Glomerular visceral epithelial cell (primary cell): ENCODE data around the gene UPF3A.
"Not testable (repeated sequence)": the region's sequence is repeated elsewhere in the genome, so short reads cannot be mapped to it uniquely, and the experiment has no call there.

Experiments
- DNase-seq: peaks from one replicate; pipeline ENCODE4 v3.0.0-alpha.2; 2016; ENCODE audit errors: extremely low spot score

UPF3A gene

DNA sequence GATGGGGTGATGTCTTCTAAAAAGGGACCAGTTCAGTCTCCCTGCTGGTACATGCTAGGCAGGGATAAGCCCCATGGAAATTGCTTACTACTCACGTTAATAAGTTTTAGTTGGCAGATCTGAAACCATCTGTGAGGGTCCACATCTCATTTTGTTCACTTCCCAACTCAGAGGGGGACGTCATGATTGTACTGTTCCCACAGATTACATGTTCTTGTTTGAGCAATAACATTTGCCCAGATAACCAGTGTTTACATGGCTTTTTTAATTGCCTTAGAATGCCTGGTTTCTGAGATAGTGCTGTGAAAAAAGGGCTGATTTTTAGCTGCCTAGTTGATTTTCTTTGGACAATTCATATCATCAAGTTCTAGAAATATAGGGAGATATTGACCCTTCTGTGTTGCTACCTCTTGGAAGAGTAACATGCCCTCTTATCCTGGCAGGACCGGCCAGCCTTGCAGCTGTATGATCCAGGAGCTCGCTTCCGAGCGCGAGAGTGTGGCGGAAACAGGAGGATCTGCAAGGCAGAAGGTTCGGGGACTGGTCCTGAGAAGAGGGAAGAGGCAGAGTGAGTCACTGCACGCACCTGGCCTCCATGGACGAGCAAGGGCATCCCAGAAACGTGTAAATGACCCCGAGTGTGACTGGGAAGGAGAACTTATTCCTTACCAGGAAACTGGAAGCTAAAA lies 23.1 kb downstream of the UPF3A start:
- DNase-seq = no peak

GRCh38 chr13:114309086-114309485 lies 27.7 kb downstream of the UPF3A start:
- no peak for DNase-seq

- DNase-seq = no peak
Observed at GRCh38 chr13:114309806-114310410, 28.5 kb downstream of the UPF3A start.

- DNase-seq = no peak
Observed at GRCh38 chr13:114310956-114311355, 29.6 kb downstream of the UPF3A start.

DNA sequence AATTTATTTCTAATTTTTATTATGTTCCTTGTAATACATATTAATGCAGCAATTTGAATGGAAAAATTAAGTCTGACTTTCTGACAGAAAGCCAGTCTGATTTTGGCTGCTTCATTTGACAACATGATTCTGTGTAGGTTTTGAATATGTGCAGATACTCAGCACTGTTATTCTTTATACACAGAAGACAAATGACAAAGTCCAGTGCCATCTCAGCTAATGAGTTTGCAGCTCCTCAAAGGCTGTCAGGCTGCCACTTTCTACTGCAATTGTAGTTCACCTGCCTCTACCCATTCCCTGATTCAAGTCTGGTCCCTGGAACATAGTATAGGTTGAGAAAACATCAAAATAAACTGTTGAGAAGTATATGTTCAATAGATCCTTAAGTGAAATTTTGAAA lies 30.0 kb downstream of the UPF3A start:
- no peak for DNase-seq

DNA sequence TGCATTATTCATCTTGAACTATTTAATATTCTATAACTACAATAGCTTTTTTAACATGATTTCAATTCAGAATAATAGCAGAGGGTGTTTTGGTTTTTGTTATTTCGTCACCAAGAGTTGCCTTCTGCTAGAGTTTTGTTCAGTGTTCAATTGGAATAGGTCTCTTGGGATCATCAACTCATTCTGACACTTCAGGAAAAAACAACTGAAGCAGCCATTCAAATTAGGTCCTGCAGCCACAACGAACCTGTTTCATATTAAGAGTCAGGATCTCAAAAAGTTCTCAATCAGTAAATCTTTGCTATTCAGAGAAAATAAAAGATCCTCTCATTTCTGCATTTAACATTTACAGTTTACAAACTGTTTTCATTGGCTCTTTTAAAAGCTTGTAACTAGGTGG lies 30.5 kb downstream of the UPF3A start:
- DNase-seq = no peak

DNA sequence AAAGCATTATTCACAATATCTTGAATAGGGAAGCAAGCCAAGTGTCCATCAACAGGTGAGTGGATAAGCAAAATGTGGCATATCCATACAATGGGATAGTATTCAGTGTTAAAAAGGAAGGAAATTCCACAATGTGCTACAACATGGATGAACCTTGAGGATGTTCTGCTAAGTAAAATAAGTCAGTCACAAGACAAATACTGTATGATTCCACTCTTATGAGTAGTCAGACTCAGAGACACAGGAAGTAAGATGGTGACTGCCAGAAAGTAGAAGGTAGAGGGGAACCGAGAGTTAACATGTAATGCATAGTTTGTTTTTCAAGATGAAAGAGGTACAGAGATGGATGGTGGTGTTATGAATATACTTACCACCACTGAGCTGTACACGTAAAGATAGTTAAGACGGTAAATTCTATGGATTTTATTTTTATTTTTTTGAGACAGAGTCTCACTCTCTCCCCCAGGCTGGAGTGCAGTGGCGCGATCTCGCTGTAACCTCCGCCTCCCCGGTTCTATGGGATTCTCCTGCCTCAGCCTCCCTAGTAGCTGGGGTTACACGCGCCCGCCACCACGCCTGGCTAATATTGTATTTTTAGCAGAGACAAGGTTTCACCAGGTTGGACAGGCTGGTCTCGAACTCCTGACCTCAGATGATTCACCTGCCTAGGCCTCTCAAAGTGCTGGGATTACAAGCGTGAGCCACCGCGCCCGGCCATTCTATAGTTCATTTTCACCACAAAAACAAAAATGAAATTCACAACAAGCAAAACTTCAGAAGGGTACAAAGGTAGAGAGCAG lies 31.9 kb downstream of the UPF3A start:
- no peak for DNase-seq

- peak; percentile 97 for DNase-seq
Observed at GRCh38 chr13:114314074-114314912, 32.9 kb downstream of the UPF3A start, which contains the start of gene CHAMP1. CHAMP1 (plus strand) TSS chr13:114314503; CDS start chr13:114323843, 9,340 bp downstream.

DNA sequence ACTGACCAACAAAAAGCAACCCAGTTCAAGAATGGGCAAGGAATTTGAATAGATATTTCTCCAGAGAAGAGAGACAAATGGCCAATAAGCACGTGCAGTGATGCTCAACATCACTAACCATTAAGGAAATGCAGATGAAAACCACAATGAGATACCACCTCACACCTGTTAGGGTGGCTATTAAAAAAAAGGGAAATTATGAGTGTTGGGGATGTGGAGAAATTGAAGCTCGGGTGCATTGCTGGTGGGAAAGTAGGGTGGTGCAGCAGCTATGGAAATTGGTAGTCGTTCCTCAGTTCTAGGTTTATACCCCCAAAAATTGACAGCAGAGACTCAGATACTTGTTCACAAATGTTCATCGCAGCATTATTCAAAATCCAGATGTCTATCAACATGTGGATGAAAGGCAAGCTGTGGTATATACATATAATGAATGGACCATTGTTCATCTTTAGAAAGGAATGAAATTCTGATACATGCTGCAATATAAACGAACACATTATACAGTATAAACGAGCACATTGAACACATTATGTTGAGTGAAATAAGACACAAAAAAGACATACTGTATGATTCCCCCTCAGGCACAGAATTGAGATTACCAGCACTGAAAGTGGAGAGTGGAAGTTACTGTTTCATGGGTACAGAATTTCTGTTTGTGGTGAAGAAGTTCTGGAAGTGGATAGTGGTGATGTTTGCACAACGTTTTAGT lies 33.8 kb downstream of the UPF3A start:
- DNase-seq = no peak

DNA sequence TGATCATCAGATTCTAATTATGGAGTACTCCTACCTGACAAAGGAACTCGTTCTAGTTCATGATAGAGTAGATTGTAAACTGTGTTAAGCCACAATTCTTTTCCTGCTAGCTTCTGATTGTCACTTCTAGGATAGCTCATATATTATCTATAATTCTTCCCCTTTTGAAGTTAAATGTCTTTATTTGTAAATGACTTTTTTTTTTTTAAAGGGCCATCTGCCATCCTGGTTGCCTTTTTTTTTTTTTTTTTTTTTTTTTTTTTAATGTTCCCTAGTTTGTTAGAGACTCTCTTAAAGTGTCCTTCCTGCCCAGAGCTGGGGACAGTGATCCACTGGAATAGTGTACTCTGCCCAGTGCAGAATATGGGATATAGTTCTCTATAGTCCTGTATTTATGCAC lies 37.2 kb downstream of the UPF3A start:
- DNase-seq = no peak

DNA sequence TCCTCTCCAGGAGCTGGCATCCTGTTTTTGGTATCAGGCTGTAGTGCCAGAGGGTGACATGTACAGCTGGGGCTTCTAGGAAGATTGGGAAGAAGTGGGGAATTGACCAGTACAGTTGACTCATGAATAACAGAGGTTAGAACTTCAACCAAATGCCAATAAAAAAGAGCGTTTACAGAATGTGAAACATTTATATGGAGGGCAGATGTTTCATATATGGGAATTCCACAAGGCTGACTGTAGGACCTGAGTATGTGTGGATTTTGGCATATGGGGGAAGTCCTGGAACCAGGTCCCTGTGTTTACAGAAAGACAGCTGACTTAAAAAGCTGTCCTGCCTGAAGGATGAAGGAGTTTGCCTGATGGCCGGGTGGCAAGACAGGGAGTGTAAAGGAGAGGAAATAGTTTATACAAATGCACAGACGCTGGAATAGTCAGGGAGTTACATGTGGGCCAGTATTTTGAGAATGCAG lies 38.1 kb downstream of the UPF3A start:
- DNase-seq = peak; percentile 33

GRCh38 chr13:114320065-114320464 lies 38.7 kb downstream of the UPF3A start:
- DNase-seq = no peak

DNA sequence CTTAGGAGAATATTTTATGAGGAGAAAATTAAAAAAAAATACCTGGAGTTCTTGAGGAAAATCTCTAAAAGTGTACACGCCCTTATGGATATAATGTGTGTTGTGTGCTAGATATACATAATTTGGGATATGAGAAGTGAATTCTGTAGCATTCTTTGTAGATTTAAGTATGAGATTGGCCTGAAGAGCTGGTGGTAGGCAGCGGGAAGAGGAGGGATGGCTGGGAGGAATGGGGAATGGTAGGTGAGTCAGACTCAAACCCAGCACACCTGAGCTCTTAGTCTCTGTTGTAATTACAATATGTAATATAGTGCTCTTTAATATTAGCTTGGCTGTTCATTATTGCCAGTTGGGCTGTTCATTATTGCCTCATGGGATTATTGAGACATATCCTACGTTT lies 39.9 kb downstream of the UPF3A start:
- DNase-seq = no peak

GRCh38 chr13:114323349-114323748 lies 41.9 kb downstream of the UPF3A start:
- DNase-seq = no peak

- no peak for DNase-seq
Observed at GRCh38 chr13:114324334-114324733, 42.9 kb downstream of the UPF3A start.

DNA sequence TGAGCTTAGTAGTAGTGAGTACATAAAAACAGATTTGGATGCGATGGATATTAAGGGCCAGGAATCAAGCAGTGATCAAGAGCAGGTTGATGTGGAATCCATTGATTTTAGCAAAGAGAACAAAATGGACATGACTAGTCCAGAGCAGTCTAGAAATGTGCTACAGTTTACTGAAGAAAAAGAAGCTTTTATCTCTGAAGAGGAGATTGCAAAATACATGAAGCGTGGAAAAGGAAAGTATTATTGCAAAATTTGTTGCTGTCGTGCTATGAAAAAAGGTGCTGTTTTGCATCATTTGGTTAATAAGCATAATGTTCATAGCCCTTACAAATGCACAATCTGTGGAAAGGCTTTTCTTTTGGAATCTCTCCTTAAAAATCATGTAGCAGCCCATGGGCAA lies 44.3 kb downstream of the UPF3A start:
- DNase-seq = no peak

GRCh38 chr13:114328034-114328433 lies 46.6 kb downstream of the UPF3A start:
- no peak for DNase-seq

- DNase-seq = no peak
Observed at GRCh38 chr13:114328595-114328994, 47.2 kb downstream of the UPF3A start.

- no peak for DNase-seq
Observed at GRCh38 chr13:114330086-114330485, 48.7 kb downstream of the UPF3A start.

DNA sequence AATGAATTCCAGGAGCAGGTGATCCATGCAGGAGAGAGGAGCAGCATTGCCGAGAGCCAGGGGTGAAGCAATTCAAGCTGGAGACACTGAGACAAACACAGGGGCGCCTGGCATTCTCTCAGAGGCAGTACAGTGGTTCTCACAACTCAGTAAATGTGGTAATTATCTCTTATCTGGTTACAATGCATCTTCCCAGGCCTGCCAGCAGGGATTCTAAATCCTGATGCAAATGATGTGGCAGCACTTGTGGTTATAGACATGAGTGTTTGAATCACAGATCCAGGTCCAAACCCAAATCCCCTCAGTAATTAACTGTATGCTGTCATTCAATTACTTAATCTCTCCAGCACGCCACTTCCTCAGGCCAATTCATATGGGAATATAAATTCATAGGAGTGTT lies 52.5 kb downstream of the UPF3A start:
- DNase-seq = not testable (repeated sequence)
